Inferior parietal cortex (tissue), 1 donor: ENCODE data around the gene ZFAND6.
"Not testable (repeated sequence)": the region's sequence is repeated elsewhere in the genome, so short reads cannot be mapped to it uniquely, and the experiment has no call there.

ENCODE experiments used
- DNase-seq: peaks from one replicate; pipeline ENCODE4 v3.0.0-alpha.2; 2016; ENCODE audit errors: extremely low spot score

ZFAND6 gene

DNA sequence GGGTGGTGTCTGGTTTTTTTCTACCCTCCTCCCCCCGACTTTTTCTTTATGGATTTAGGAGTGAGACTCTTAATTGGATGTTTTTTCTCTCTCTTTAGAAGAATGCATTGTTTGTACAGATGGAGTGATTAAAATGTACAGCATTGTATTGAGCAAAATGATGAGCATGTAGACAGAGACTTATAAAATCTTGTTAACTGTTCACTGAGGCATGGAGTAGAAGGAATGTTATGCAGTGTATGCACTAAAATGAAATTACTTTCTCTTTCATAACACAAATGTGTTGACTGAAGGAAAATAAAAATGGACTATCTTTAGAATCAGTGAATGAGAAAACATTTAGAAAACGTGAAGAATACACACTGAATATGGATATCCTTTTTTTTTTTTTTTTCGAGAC is 39.8 kb downstream of the ZFAND6 start:
- DNase-seq = no peak

DNA sequence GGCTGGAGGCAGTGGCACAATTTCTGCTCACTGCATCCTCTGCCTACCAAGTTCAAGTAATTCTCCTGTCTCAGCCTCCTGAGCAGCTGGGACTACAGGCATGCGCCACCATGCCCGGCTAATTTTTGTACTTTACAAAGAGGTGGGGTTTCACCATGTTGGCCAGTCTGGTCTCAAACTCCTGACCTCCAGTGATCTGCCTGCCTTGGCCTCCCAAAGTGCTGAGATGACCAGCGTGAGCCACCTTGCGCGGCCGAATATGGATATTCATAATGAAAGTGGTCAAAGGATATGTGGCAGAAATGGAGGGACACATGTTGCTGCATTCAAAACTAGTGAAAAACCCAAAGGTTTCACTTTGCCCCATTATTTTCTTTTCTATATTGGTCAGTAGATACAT is 40.2 kb downstream of the ZFAND6 start:
- DNase-seq = not testable (repeated sequence)

DNA sequence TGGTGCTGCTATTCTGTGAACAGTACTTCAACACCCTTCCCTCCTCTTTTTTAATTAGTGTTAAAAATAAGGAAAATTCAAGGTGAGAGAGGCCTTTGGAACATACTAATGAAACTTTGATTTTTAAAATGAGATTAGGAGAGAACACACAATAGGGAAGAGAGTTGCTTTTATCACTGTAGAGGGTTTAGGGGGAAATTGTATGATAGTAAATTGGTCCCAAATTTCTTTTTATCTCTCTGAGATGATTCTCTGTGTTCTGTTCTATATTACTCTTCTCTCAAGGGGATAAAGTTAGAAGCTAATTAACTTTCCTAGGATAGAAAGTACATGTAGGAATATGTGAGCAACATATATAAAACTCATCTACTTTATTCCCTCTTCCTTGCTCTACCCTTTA is 40.8 kb downstream of the ZFAND6 start:
- DNase-seq = no peak

DNA sequence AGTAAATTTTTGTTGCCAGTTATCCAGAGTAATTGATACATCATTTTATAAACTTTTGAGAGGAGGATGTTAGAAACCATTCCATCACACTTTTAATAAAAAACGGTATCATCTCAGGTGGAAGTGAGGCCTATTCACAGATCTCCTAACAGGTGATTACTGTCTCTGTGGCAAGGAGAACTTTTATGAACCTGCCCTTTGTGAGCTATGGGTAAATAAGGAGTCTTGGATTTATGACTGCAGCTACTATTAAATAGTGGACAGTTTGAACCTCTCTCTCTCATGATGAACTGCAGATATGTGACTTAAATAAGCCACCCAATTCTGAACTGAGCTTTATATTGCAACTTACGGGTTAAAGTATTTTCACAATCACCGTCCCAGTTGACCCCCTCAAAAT is 45.7 kb downstream of the ZFAND6 start:
- no peak for DNase-seq

DNA sequence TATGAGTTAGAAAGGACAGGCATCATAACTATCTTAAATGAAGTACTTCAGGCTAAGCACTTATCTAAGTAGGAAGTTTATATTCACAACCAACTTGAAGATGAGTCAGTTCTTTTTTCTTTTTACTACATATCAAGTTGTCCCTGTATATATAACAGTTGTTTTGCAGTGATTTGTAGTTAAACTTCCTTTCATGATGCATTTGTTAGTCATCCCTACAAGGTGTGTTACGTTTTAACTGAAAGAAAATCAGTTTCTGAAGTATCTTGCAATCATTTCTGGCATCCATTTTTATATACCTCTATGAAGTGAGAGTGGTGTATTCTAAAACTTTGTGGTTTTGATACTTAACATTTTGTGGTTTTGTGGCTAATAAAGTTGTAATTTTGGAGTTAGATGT is 46.1 kb downstream of the ZFAND6 start:
- no peak for DNase-seq

DNA sequence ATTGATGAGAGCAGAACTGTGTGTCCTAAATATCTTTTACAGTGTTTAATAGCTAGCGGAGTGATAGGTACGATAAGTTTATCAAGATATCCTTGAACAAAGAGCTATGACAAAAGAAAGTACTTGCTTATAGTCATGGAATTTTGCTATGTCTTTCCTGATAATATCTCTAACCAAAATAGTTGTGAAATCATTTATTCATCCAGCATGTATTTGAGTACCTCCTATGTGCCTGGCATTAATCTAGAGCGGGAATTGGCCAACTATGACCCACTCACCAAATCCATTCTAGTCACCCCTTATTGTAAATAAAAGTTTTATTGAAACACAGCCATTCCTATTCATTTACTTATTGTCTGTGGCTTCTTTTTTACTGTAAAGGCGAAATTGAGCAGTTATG is 46.6 kb downstream of the ZFAND6 start:
- DNase-seq = no peak

DNA sequence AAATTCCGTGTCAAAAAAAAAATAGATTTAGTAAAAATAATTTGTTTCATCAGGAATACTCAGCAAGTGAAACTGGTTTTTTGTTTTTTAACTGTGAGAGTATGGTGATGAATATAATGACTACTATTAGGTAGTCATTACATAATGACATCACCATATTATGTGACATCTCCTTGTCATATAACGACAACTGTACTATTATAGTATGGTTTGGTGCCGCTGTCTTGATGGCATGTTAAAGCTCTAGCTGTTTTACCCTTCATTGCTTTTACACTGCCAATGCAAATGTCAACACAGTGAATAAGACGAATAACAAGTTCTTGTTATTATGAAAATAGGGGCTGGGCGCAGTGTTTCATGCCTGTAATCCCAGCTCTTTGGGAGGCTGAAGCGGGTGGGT is 47.7 kb downstream of the ZFAND6 start:
- DNase-seq = no peak

DNA sequence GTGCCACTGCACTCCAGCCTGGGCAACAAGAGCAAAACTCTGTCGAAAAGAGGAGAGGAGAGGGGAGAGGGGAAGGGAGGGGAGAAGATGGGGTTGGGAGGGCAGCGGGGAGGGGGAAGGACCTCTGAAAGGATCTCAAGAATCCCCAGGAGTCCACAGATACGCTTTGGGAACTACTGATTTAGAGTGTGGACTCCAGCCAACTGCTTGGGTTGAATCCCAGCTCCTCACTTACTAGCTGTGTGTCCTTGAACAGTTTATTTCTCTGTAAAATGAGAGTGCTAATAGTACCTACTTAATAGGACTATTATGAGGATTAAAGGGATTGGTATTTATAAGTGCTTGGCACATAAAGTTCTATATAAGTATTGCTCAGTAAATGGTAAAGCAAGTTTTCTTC is 48.3 kb downstream of the ZFAND6 start:
- no peak for DNase-seq

DNA sequence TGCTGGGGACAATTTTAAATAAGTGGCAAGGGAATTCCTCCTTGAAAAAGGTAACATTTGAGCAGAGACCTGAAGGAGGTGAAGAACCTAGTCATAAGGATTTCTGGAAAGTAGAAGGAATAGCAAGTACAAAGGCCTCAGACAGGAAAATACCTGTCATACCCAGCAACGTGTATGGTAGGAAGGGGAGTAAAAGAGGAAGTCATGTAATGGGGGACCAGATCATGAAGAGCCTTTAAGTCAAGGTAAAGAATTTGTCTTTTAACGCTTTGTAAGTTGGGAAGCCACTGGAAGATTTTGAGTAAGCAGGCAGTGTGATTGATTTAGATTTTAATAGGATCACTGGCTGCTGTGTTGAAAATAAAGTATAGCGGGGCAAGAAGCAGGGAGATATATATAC is 49.9 kb downstream of the ZFAND6 start:
- DNase-seq = no peak

DNA sequence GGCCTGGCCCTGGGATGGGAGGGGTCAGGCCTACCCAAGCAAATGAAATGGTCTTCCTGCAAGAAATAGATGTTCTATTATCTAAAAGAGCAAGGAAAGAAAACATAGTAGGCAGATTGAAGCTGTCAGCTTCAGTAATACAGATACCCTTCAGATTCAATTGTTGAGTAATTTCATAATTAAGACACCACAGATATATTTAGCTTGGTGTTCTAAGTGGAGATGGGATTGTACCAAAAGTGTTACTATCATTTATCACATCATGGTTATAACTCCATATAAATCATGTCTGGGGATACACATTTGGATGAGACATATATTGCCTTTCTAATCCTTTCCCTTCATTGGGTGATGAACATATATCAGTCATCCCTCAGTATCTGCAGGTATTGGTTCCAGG is 51.4 kb downstream of the ZFAND6 start:
- DNase-seq = no peak

DNA sequence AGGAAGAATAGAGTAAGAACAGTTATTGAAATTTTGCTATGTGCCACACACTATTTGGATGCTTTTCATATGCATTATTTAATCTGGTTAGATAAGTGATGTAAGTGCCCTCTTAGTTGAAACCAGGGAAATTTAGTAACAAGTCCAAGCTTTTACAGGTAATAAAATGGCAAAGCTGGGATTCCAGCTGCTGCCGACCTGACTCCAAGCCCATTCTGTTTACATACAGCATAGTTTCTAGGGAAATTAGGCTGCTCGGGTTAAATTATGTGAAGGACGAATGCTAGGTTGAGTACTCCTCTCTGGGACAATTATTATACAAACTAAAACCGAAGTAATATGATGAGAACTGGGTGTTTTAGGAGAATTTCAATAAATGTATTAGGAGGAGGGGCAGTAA is 54.6 kb downstream of the ZFAND6 start:
- no peak for DNase-seq

DNA sequence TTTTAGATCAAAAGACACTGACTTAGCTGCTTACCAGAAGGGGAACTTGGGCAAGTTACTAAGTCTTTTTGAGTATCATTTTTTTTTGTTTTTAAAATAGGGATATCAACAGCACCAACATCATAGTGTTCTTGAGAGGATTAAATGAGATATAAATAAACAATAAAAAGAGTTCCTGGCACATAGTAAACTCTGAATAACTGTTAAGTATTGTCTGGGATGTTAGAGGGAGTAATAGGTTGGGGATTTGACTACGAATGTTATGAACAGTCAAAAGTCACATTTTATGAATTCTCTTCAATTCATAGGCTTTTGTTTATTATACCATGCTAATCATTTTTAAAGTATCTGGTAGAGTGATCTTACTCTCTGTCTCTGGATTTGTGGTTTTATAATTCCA is 55.5 kb downstream of the ZFAND6 start:
- no peak for DNase-seq

DNA sequence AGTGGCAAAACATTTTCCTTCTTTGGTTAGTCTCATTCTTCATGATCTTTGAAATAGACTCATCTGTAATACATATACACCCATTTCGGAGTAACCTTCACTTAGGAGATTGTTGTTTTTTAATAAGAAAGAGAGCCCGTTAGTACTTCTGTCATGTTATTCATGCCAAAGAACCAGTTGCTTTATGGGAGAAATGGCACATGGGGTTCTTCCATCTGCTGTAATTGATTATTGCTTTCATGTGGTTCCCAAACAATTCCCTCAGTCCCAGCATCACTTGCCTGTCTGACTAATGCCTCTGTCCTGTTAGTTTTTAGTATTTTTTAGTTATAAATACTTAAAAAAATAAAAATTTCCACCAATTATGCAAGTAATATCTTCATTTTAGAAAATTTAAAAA is 59.5 kb downstream of the ZFAND6 start:
- no peak for DNase-seq

DNA sequence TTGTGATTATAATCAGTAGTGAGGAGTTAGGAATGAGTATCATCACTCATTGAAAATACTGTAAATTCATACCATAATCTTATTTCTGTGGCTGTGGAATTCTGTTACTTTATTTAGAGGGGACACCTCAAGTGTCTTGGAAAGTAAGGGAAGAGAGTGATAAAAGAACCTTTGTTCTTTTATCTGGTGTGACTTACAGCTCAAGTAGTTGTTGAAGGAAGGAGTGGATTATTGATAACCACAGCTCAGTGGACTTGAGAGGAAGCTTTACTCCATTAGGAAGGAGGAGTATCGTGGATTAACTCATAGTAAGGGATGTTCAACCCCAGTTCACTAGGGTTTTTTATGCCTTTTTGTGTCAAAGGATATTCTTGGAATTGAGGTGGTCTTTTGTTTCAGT is 61.2 kb downstream of the ZFAND6 start:
- no peak for DNase-seq

DNA sequence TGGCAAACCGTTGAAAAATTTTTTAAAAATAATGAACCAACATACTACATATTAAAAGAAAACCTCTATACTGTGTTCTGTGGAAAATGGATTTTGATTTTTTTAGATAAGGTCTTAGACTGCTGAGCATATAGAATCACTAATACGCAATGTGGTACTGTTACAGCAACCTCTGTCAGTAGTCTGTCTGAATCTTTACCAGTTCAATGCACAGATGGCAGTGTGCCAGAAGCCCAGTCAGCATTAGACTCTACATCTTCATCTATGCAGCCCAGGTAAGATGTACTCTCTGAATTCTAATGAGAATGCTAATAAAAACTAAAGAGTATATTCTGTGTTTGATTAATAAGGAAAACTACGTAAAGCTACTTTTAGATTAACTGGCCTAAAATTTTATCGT is 62.1 kb downstream of the ZFAND6 start:
- DNase-seq = no peak

DNA sequence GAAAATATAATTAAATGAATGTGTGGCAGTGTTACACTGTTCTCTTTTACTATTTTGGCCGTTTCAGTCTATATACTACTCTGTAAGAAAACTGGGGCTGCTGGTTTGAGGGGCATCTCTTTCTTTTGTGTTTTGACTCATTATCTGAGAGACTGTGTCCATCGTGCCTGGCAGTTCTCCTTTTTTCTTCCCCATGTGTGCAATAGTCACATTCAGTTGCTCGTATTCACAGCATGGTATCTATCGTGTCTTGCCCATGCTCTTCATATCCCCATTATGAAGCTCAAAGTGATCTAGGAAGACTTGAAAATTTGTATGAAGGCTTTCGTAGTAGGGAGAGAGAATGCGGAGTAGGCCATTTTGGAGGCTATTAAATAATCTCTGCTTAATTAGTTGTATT is 63.6 kb downstream of the ZFAND6 start:
- DNase-seq = no peak

DNA sequence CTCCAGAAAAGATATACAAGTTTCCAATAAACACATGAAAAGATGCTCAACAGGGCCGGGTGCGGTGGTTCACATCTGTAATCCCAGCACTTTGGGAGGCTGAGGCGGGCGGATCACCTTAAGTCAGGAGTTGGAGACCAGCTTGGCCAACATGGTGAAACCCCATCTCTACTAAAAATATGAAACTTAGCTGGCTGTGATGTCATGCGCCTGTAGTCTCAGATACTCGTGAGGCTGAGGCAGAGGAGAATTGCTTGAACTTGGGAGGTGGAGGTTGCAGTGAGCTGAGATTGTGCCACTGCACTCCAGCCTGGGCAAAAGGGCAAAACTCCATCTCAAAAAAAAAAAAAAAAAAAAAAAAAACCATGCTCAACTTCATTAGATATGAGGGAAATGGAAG is 67.8 kb downstream of the ZFAND6 start:
- not testable (repeated sequence) for DNase-seq

DNA sequence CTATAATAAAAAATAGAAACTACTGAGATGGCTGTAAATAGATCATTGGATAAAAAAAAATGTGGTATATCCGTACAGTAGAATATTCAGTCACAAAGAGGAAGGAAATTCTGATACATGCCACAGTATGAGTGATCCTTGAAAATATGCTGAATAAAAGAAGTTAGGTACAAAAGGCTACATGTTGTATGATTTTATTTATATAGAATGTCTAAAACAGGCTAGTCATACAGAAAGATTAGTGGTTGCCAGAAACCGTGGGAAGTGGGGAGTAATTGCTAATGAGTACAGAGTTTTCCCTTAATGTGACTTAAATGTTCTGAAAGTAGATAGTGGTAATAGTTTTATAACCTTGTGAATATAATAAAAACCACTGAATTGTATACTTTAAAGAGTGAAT is 68.4 kb downstream of the ZFAND6 start:
- no peak for DNase-seq

DNA sequence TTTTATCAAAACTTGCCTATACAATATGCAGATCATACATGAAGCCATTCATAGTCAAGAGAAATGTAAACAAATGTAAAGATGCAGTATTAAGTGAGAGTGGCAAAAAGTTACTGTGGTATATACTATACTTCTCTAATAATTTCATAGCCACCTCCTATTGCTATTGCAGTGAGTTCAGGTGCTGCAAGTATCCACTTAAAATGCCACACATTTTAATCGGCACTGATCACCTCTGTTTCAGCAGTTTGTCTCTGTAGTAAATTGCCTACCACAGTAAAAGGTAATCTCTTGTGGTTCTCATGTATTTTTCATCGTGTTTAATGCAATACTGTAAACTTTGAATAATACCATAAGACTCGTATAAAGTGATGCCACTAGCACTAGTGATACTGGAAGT is 72.9 kb downstream of the ZFAND6 start:
- DNase-seq = no peak

DNA sequence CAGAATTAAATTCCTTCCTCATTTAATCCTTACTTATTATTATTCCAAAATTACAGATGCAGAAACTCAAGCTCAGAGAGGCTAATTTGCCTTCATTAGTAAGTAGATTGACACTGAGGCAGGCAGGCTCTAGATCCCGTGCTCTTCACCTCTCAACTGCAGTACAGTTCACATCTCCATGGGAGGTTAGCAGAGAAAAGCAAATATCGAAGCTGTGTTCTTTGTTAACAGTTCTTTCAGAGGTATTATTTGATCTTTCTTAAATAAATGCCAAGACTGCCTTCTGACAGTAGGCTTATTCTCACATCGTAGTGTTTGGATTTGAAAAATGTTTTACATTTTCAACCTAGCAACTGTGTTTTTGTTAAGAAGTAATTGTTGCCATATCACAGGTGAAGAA is 77.4 kb downstream of the ZFAND6 start:
- no peak for DNase-seq

DNA sequence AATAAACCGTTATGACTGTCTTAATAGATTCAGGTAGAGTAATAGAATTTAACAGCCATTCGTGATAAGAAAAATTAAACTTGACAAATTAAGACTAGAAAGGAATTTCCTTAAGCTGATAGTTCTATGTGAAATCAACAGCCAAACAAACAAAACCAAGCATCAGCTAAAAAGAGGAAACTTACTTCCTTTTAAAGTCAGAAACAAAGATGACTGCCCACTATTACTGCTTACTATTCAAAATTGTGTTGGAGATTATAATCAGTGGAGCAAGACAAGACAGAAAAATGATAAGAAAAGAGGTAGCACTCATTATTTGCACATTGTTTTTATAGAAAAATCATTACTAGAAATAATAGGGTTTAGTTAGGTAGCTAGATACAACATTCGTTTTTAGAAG is 79.5 kb downstream of the ZFAND6 start:
- no peak for DNase-seq

DNA sequence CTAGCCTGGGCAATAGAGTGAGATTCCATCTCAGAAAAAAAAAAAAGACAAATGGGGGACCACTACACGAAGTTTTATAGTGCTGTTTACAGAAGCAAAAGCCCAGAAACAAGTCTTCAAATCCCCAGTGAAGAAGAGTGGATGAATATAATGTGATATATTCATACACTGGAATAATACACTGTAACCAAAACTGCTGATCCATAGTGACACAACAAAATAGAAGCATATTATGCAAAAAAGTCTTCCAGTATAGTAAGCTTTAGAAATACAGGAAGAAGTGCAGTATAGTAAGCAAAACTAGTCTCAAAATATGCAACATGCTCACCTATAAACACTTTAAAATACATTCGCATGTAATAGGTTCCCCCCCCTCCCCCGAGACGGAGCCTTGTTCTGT is 81.4 kb downstream of the ZFAND6 start:
- no peak for DNase-seq

DNA sequence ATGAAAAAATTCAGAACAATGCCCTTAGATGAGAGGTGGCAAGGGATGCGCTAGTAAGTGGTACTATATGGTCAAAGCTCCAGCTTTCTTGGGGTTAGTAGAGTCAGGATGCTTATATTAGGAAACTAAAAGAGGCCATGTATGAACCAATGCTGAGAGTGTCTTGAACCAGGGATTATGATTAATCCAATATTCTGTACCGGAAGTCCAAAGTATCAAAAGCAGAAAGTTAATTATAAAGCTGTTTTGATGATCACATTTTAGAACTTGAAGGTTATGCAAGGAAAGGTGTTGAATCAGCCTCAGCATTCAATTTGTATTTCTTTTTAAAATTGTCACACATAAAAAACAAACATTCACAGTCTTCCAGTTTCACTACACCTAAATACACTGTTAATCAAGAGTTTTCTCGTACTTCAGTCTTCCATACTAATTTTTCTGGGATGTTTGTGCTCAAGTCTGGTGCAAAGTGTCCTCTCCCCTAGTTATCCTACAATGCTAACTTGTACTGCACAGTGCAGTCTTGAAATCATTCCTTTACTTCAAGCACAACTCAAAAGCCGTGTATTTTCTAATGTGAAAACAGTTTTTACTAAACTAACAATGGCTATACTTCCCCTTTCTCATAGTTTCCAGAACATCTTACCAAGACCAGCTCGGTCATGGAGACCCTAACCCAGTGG is 82.6 kb downstream of the ZFAND6 start:
- DNase-seq = no peak

DNA sequence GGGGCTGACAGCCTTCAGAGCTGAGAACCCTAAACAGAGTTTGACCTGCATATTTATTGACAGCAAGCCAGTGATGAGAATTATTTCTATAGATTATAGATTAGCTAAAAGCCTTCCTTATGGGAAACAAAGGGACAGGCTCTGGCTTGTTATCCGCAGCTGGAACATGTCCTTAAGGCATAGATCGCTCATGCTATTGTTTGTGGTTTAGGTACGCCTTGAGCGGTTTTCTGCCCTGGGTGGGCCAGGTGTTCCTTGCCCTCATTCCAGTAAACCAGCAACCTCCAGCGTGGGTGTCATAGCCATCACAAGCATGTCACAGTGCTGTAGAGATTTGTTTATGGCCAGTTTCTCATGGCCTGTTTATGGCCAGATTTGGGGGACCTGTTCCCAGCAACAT is 83.2 kb downstream of the ZFAND6 start:
- DNase-seq = no peak

DNA sequence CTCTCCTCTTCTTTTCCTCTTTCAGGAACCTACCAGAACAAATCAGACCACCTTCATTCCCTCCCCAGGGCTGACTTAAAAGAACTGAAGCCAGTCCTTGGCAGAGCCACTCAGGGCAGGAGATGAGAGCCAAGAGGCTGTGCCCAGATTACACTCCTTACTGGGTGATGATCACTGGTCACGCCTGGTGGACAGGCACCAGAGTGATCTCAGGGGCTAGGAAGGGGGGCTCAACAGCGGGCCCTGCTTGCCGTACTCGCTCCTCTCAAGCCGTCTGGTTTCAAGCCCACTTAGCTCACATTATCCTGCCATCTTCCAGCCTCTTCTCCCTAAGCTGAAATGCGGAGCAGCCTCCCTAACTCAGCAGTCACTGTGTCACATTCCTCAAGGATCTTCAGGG is 91.7 kb downstream of the ZFAND6 start:
- DNase-seq = no peak
